K562 (cell line): ENCODE measurements around the gene DNAAF3. TPM values are rescaled to one million over a fixed set of nuclear protein-coding genes. Genes with fewer than 3 reads are reported as not detected.
A peak's percentile ranks its signal among the peaks of the same experiment; 100 is the strongest.

Source experiments
- ATAC-seq: fragments of 200-7000 bp; cut with Tn5 transposase; 3 replicates; pipeline ENCODE4 v1.9.1; 2020; ENCODE audit warnings: moderate library complexity
- BruUV-seq: library from RNA; stranded (reverse); fragments of 400-500 nt; replicated peaks from 2 replicates; lab custom pipeline; 2021; lab: Mats Ljungman, UMichigan
- CTCF ChIA-PET: fragments of 300-600 bp; formaldehyde crosslinking; extraction: SDS; loops from one replicate; lab custom pipeline; 2021; ENCODE audit warnings: low intra/inter-chr PET ratio; lab: Yijun Ruan, JAX
- POLR2A ChIA-PET: fragments of 300-600, 350-650 bp; sonication (Branson Sonifier 250); formaldehyde crosslinking; extraction: SDS; loops from one replicate; lab custom pipeline; 2021; ENCODE audit warnings: antibody characterized with exemption, inconsistent platforms; lab: Yijun Ruan, JAX
- DNase-seq, 4 experiments: peaks; one replicate each; pipeline versions ENCODE4 v3.0.0 to v3.0.0-alpha.2; 2011 to 2018; ENCODE audit warnings: low spot score in 3 of 4, mixed read lengths in 3 of 4; ENCODE audit errors: extremely low read depth in 1 of 4
- FAIRE-seq: peaks from 2 replicates; lab custom pipeline; 2011; peaks lifted over from hg19 to GRCh38; lab: Jason Lieb, UNC
- H2AFZ ChIP-seq: 2 replicates; pipeline ENCODE4 v1.6.0; 2011; ENCODE audit warnings: low read depth, low read length, control low read depth, inconsistent platforms
- H3K27ac ChIP-seq: fragments of 200-600 bp; 3 replicates; pipeline ENCODE4 v1.8.0; 2011; ENCODE audit warnings: low read depth, mild to moderate bottlenecking, control low read depth, inconsistent platforms, low read length, moderate library complexity, mixed read lengths; ENCODE audit errors: extremely low read depth
- H3K27me3 ChIP-seq, 2 experiments: fragments of 300-600 bp in 1 of 2; 2 replicates in 1 of 2; 3 replicates in 1 of 2; pipeline versions ENCODE4 v1.6.0 to v1.8.0; 2011; ENCODE audit warnings: inconsistent platforms in 2 of 2, low read length in 2 of 2, mild to moderate bottlenecking in 1 of 2, mixed read lengths in 1 of 2, moderate library complexity in 1 of 2; ENCODE audit not compliant: control insufficient read depth in 2 of 2, insufficient read depth in 2 of 2
- H3K36me3 ChIP-seq: fragments of 300-600 bp; 3 replicates; pipeline ENCODE4 v1.8.0; 2011; ENCODE audit warnings: mild to moderate bottlenecking, low read length, inconsistent platforms; ENCODE audit not compliant: control insufficient read depth, insufficient read depth
- H3K4me1 ChIP-seq, 2 experiments: fragments of 200-600 bp in 1 of 2; replicated peaks in 1 of 2; 2 replicates in 1 of 2; 3 replicates in 1 of 2; pipeline versions ENCODE4 v1.5.1 to v1.8.0; 2011; ENCODE audit warnings: inconsistent platforms in 2 of 2, low read length in 2 of 2, mild to moderate bottlenecking in 1 of 2, mixed read lengths in 1 of 2, moderate library complexity in 1 of 2; ENCODE audit not compliant: control insufficient read depth in 2 of 2, insufficient read depth in 2 of 2
- H3K4me2 ChIP-seq: 2 replicates; pipeline ENCODE4 v1.6.1; 2011; ENCODE audit warnings: low read length, control low read depth, inconsistent platforms, mixed read lengths; ENCODE audit not compliant: insufficient read depth
- H3K4me3 ChIP-seq: fragments of 200-600 bp; sonication (generic), shearing (Covaris generic); 2 replicates; pipeline ENCODE4 v1.5.1; 2016; ENCODE audit warnings: control low read depth, inconsistent platforms
- H3K79me2 ChIP-seq: fragments of 200-600 bp; 3 replicates; pipeline ENCODE4 v1.8.0; 2011; ENCODE audit warnings: low read length, inconsistent platforms; ENCODE audit not compliant: control insufficient read depth, insufficient read depth
- H3K9ac ChIP-seq, 2 experiments: 2 replicates each; pipeline versions ENCODE4 v1.6.0 to v1.6.1; 2011; ENCODE audit warnings: low read depth in 2 of 2, low read length in 2 of 2, control low read depth in 1 of 2, inconsistent platforms in 1 of 2, mild to moderate bottlenecking in 1 of 2, mixed read lengths in 1 of 2; ENCODE audit not compliant: insufficient read depth in 1 of 2
- H3K9me1 ChIP-seq: one replicate; pipeline ENCODE4 v1.6.0; 2011; ENCODE audit warnings: inconsistent platforms, mild to moderate bottlenecking, low read length, moderate library complexity; ENCODE audit not compliant: control insufficient read depth, insufficient read depth
- H3K9me3 ChIP-seq: replicated peaks from 2 replicates; pipeline ENCODE4 v1.5.1; 2011; ENCODE audit warnings: low read depth, low read length, inconsistent platforms; ENCODE audit not compliant: control insufficient read depth, insufficient read depth
- H4K20me1 ChIP-seq: replicated peaks from 2 replicates; pipeline ENCODE4 v1.6.1; 2011; ENCODE audit warnings: low read length, inconsistent platforms, mixed read lengths; ENCODE audit not compliant: control insufficient read depth, insufficient read depth
- HCFC1 ChIP-seq: IDR thresholded peaks from 2 replicates; pipeline ENCODE4 v1.6.1; 2012; ENCODE audit warnings: low read depth, low read length, improper control_type of control experiment
- HDAC8 ChIP-seq: fragments of 450-650 bp; IDR thresholded peaks from 2 replicates; pipeline ENCODE4 v1.6.1; 2016; ENCODE audit warnings: mild to moderate bottlenecking, missing genetic modification characterization, moderate library complexity, missing compliant biosample characterization
- JUND ChIP-seq, 2 experiments: IDR thresholded peaks; 2 replicates in 1 of 2; 3 replicates in 1 of 2; pipeline ENCODE4 v1.6.1; 2011; ENCODE audit warnings: borderline replicate concordance in 2 of 2, low read depth in 2 of 2, low read length in 2 of 2, improper control_type of control experiment in 1 of 2, missing biosample characterization in 1 of 2, missing genetic modification characterization in 1 of 2, missing genetic modification reagents in 1 of 2
- MAFK ChIP-seq: IDR thresholded peaks from 2 replicates; pipeline ENCODE4 v1.6.1; 2011; ENCODE audit warnings: low read length, improper control_type of control experiment
- MBD1 ChIP-seq: fragments of 250-450 bp; sonication (Bioruptor Pico); IDR thresholded peaks from 2 replicates; pipeline ENCODE4 v1.8.0; 2022; ENCODE audit warnings: inconsistent platforms
- PHTF2 ChIP-seq: fragments of 250-450 bp; sonication (Bioruptor Pico); IDR thresholded peaks from 2 replicates; pipeline ENCODE4 v1.5.0; 2021; ENCODE audit warnings: mild to moderate bottlenecking
- RBFOX2 ChIP-seq: fragments of 200-400 bp; formaldehyde crosslinking; IDR thresholded peaks from 2 replicates; pipeline ENCODE4 v1.6.1; 2017; ENCODE audit warnings: low read depth, mild to moderate bottlenecking, low read length, moderate library complexity
- RBM39 ChIP-seq: fragments of 200-400 bp; formaldehyde crosslinking; optimal IDR thresholded peaks from 2 replicates; pipeline ENCODE3; 2018; ENCODE audit warnings: low read depth, low read length
- SIN3A ChIP-seq, 2 experiments: fragments of 150-350 bp in 1 of 2; IDR thresholded peaks; 2 replicates each; pipeline ENCODE4 v1.6.1; 2011 to 2016; ENCODE audit warnings: borderline replicate concordance in 2 of 2, low read depth in 2 of 2, low read length in 2 of 2, mild to moderate bottlenecking in 2 of 2, moderate library complexity in 2 of 2; ENCODE audit not compliant: control insufficient read depth in 1 of 2
- SIN3B ChIP-seq: fragments of 450-650 bp; IDR thresholded peaks from 2 replicates; pipeline ENCODE4 v1.6.1; 2017; ENCODE audit warnings: low read depth, mild to moderate bottlenecking, moderate library complexity
- SIX5 ChIP-seq, 2 experiments: IDR thresholded peaks; 2 replicates each; pipeline ENCODE4 v1.6.1; 2011; ENCODE audit warnings: low read length in 2 of 2, borderline replicate concordance in 1 of 2, low read depth in 1 of 2, mild to moderate bottlenecking in 1 of 2, moderate library complexity in 1 of 2; ENCODE audit not compliant: insufficient read depth in 1 of 2
- SMARCE1 ChIP-seq: fragments of 450-650 bp; IDR thresholded peaks from 2 replicates; pipeline ENCODE4 v1.7.1; 2016; ENCODE audit warnings: mild to moderate bottlenecking
- TCF3 ChIP-seq: sonication (generic); formaldehyde crosslinking; IDR thresholded peaks from 2 replicates; pipeline ENCODE4 v1.4.0; 2020; ENCODE audit warnings: mild to moderate bottlenecking, missing genetic modification reagents
- U2AF1 ChIP-seq: fragments of 200-400 bp; formaldehyde crosslinking; optimal IDR thresholded peaks from 2 replicates; pipeline ENCODE3; 2017; ENCODE audit warnings: mild to moderate bottlenecking, low read depth, low read length, moderate library complexity
- ZNF143 ChIP-seq: sonication (generic); formaldehyde crosslinking; IDR thresholded peaks from 2 replicates; pipeline ENCODE4 v1.9.0; 2022; ENCODE audit warnings: mild to moderate bottlenecking, missing genetic modification reagents
- ZNF24 ChIP-seq: fragments of 450-650 bp; IDR thresholded peaks from 2 replicates; pipeline ENCODE4 v1.6.1; 2016
- ZNF311 ChIP-seq: fragments of 250-450 bp; sonication (Bioruptor Pico); IDR thresholded peaks from 2 replicates; pipeline ENCODE4 v1.4.0; 2020; ENCODE audit warnings: mild to moderate bottlenecking, moderate library complexity
- ZNF740 ChIP-seq, 3 experiments: fragments of 200-800 bp in 1 of 3; sonication (Bioruptor generic) in 1 of 3; sonication (generic) in 1 of 3; formaldehyde crosslinking in 1 of 3; IDR thresholded peaks; 2 replicates each; pipeline versions ENCODE4 v1.6.1 to v1.8.0; 2016 to 2022; ENCODE audit warnings: mild to moderate bottlenecking in 2 of 3, missing compliant biosample characterization in 2 of 3, missing genetic modification characterization in 2 of 3, missing genetic modification reagents in 1 of 3
- WGBS: fragments of 100-300 bp; shearing (Covaris generic); methylation state at CpG from one replicate; pipeline ENCODE4 v1.1.6; 2016; ENCODE audit warnings: low coverage, mixed read lengths; ENCODE audit not compliant: insufficient coverage; ENCODE audit errors: missing lambda C conversion rate; 5-methylcytosine and 5-hydroxymethylcytosine counted together
- in situ Hi-C: fragments of 300-500 bp; cut with MboI; formaldehyde crosslinking; loops from 4 replicates; pipeline ENCODE4 v1.15.0; 2018; ENCODE audit warnings: inconsistent platforms, mixed read lengths
- intact Hi-C: fragments of 100-400 bp; cut with micrococcal nuclease; formaldehyde crosslinking; loops from 2 replicates; pipeline ENCODE4 v1.14.2; 2022
- polyA plus RNA-seq, 8 experiments: library from polyadenylated mRNA; depleted of rRNA in 4 of 8; stranded (reverse) in 5 of 8; unstranded in 3 of 8; fragments of >200 nt; fragmentation: Nextera tagmentation in 2 of 8; fragmentation: Illumina TruSeq in 1 of 8; extraction: Ambion mirVana in 2 of 8; extraction: Trizol in 1 of 8; gene quantifications; 2 replicates each; pipeline versions ENCODE4 v1.2.1 to v1.2.3, GENCODE V29; 2011 to 2014; ENCODE audit warnings: inconsistent platforms in 1 of 8, missing spikeins in 1 of 8
- total RNA-seq, 7 experiments: library from RNA; depleted of rRNA in 6 of 7; stranded (reverse); fragments of >200 nt in 6 of 7; fragmentation: Illumina TruSeq in 2 of 7; extraction: Trizol in 2 of 7; gene quantifications; 2 replicates each; pipeline versions ENCODE4 v1.2.1 to v1.2.3, GENCODE V29; 2011 to 2021; ENCODE audit warnings: low replicate concordance in 1 of 7

DNAAF3 gene
- total and polyA plus RNA-seq, 9 of the 15 experiments (the other 6 are each of a cell fraction or from before 2014, with no cell fraction given) = 21.6 to 61.5 (median 43.0) TPM

- ATAC-seq (peak; percentile 74), FAIRE-seq (no peak), DNase-seq (peak in 1 of 4 experiments; percentile 33)
- CTCF ChIA-PET = no interaction called here
- Histone ChIP-seq H3K4me3 (no peak overlapping the region), H3K27me3 (no peaks in the 10 kb centered on the region), H3K9me1 (no peaks in the 10 kb centered on the region), H3K79me2 (no peaks in the 10 kb centered on the region), H3K4me2 (no peak overlapping the region), H3K27ac (no peak overlapping the region), H4K20me1 (no peaks in the 10 kb centered on the region), H3K9me3 (no peaks in the 10 kb centered on the region), H2AFZ (no peak overlapping the region), H3K36me3 (peaks cover 80% of the 10 kb centered on the region), H3K9ac (no peak overlapping the region), H3K4me1 (no peaks in the 10 kb centered on the region)
- 50% methylated on average over 4 of the region's 4 CpGs for WGBS
- POLR2A ChIA-PET = interaction anchor here (0.7 to 2.0 kb wide), 5 partner anchors 9 to 209 kb away, joined by 3 to 9 read pairs (median 4); partner anchors contain the start of gene PTPRH
- no TSS peak for BruUV-seq
- in situ Hi-C loops = no loop called here
- intact Hi-C loops = no loop called here
- no peak for TF ChIP-seq ZNF311
- TF ChIP-seq U2AF1 = no peak
- no peak for TF ChIP-seq SMARCE1
- no peak for TF ChIP-seq HDAC8 (tag)
- no peak for TF ChIP-seq RBM39
- no peak for TF ChIP-seq SIN3B
- TF ChIP-seq RBFOX2 = no peak
- peak; percentile 90 to 95 for TF ChIP-seq SIX5 (IDR thresholded peaks at IDR 0.05; ENCODE audit: borderline replicate concordance in 1 of 2, insufficient read depth in 1 of 2, low read depth in 1 of 2, low read length in 2 of 2)
- 0 out of 2 replicates have a peak, but pooled peaks have one; percentile 5 for TF ChIP-seq JUND (IDR thresholded peaks at IDR 0.05; ENCODE audit: borderline replicate concordance, low read depth, low read length)
- TF ChIP-seq JUND (tag; IDR thresholded peaks at IDR 0.05; ENCODE audit: borderline replicate concordance, low read depth, low read length) = no peak
- no peak for TF ChIP-seq PHTF2 (CRISPR knock-in tag)
- TF ChIP-seq SIN3A (IDR thresholded peaks at IDR 0.05; ENCODE audit: borderline replicate concordance in 2 of 2, control insufficient read depth in 1 of 2, low read depth in 2 of 2, low read length in 2 of 2) = no peak
- TF ChIP-seq MBD1 (CRISPR knock-in tag) = no peak
- TF ChIP-seq TCF3 = no peak
- peak; percentile 94 for TF ChIP-seq HCFC1
- TF ChIP-seq ZNF143 = peak; percentile 85
- TF ChIP-seq ZNF740 (CRISPR knock-in tag; IDR thresholded peaks at IDR 0.05) = no peak
- TF ChIP-seq ZNF740 (tag; IDR thresholded peaks at IDR 0.05) = no peak
- no peak for TF ChIP-seq ZNF24
- no peak for TF ChIP-seq MAFK
Measured at GRCh38 chr19:55197528-55197927, 31.1 kb upstream of the DNAAF3 start.
